HepG2 (cell line): Measurements from ENCODE around the gene SLU7. TPM values are rescaled to one million over a fixed set of nuclear protein-coding genes. Genes with fewer than 3 reads are reported as not detected.

Source experiments
- CREB1 ChIP-seq, 2 experiments: fragments of 450-650 bp in 1 of 2; IDR thresholded peaks; 2 replicates each; pipeline ENCODE4 v1.6.1; 2016 to 2017; ENCODE audit warnings: control low read depth in 1 of 2, mild to moderate bottlenecking in 1 of 2, missing compliant biosample characterization in 1 of 2, missing genetic modification characterization in 1 of 2
- ESRRA ChIP-seq: sonication (generic); formaldehyde crosslinking; IDR thresholded peaks from 2 replicates; pipeline ENCODE4 v1.5.1; 2020; ENCODE audit warnings: mild to moderate bottlenecking, low read depth, missing genetic modification reagents
- LRRFIP1 ChIP-seq: sonication (generic); formaldehyde crosslinking; conservative IDR thresholded peaks from 2 replicates; pipeline ENCODE4 v1.4.0; 2020; ENCODE audit warnings: missing genetic modification reagents
- MXI1 ChIP-seq: IDR thresholded peaks from 3 replicates; pipeline ENCODE4 v1.6.1; 2012; ENCODE audit warnings: low read depth, low read length, inconsistent platforms, borderline replicate concordance
- NCOR1 ChIP-seq: fragments of 200-600 bp; sonication (generic); IDR thresholded peaks from 2 replicates; pipeline ENCODE4 v1.7.0; 2017; ENCODE audit warnings: antibody characterized with exemption, low read length, borderline replicate concordance
- PREB ChIP-seq: sonication (generic); formaldehyde crosslinking; IDR thresholded peaks from 2 replicates; pipeline ENCODE4 v1.4.0; 2020; ENCODE audit warnings: missing genetic modification reagents
- RBAK ChIP-seq: sonication (generic); formaldehyde crosslinking; IDR thresholded peaks from 2 replicates; pipeline ENCODE4 v1.5.1; 2020; ENCODE audit warnings: mild to moderate bottlenecking, missing genetic modification reagents
- RXRB ChIP-seq: IDR thresholded peaks from 2 replicates; pipeline ENCODE4 v1.6.1; 2016; ENCODE audit warnings: borderline replicate concordance, missing genetic modification reagents, missing compliant biosample characterization
- TERF1 ChIP-seq: sonication (generic); formaldehyde crosslinking; IDR thresholded peaks from 2 replicates; pipeline ENCODE4 v1.8.0; 2022; ENCODE audit warnings: mild to moderate bottlenecking, missing genetic modification reagents, moderate library complexity
- ZEB1 ChIP-seq: IDR thresholded peaks from 2 replicates; pipeline ENCODE4 v1.6.1; 2012; ENCODE audit warnings: mild to moderate bottlenecking, low read depth, inconsistent platforms; ENCODE audit not compliant: insufficient replicate concordance
- ZNF275 ChIP-seq: sonication (generic); formaldehyde crosslinking; IDR thresholded peaks from 2 replicates; pipeline ENCODE4 v1.8.0; 2022; ENCODE audit warnings: missing genetic modification reagents, mild to moderate bottlenecking, inconsistent platforms, borderline replicate concordance
- ZNF329 ChIP-seq: sonication (generic); formaldehyde crosslinking; IDR thresholded peaks from 2 replicates; pipeline ENCODE4 v1.9.0; 2021; ENCODE audit warnings: low read depth, mild to moderate bottlenecking, missing genetic modification reagents
- ZNF501 ChIP-seq: sonication (generic); formaldehyde crosslinking; IDR thresholded peaks from 2 replicates; pipeline ENCODE4 v1.5.1; 2020; ENCODE audit warnings: mild to moderate bottlenecking, moderate library complexity, missing genetic modification reagents
- ZNF503 ChIP-seq: sonication (generic); formaldehyde crosslinking; IDR thresholded peaks from 2 replicates; pipeline ENCODE4 v1.4.0; 2020; ENCODE audit warnings: missing genetic modification reagents
- ZNF710 ChIP-seq: sonication (generic); formaldehyde crosslinking; IDR thresholded peaks from 2 replicates; pipeline ENCODE4 v1.5.0; 2020; ENCODE audit warnings: mild to moderate bottlenecking, missing genetic modification reagents, borderline replicate concordance
- ZNF768 ChIP-seq: sonication (generic); formaldehyde crosslinking; IDR thresholded peaks from 2 replicates; pipeline ENCODE4 v1.4.0; 2020; ENCODE audit warnings: missing genetic modification reagents
- ZNF776 ChIP-seq: sonication (generic); formaldehyde crosslinking; IDR thresholded peaks from 2 replicates; pipeline ENCODE4 v1.4.0; 2020; ENCODE audit warnings: mild to moderate bottlenecking, missing genetic modification reagents
- polyA plus RNA-seq, 8 experiments: library from polyadenylated mRNA; depleted of rRNA in 3 of 8; stranded (reverse) in 7 of 8; unstranded in 1 of 8; fragments of >200 nt; fragmentation: Illumina TruSeq in 4 of 8; extraction: Trizol in 4 of 8; gene quantifications; 2 replicates each; pipeline versions ENCODE4 v1.2.1 to v1.2.3, GENCODE V29; 2011 to 2016; ENCODE audit warnings: low read depth in 4 of 8, missing spikeins in 1 of 8, mixed read lengths in 1 of 8; ENCODE audit not compliant: insufficient read depth in 1 of 8
- total RNA-seq, 5 experiments: library from RNA; depleted of rRNA; stranded (reverse); fragments of >200 nt; fragmentation: Illumina TruSeq; extraction: Trizol; gene quantifications; 2 replicates each; pipeline ENCODE4 v1.2.3, GENCODE V29; 2016; ENCODE audit warnings: low read depth in 1 of 5

Gene SLU7
- total and polyA plus RNA-seq, 2 of the 13 experiments (the other 11 are each of a cell fraction or from before 2014, with no cell fraction given): 24.0 to 39.2 TPM

- TF ChIP-seq LRRFIP1 (CRISPR knock-in tag) (no peak), ZNF329 (CRISPR knock-in tag) (no peak), RXRB (no peak; the same call in 1 of the 2 replicates), PREB (CRISPR knock-in tag) (no peak), TERF1 (CRISPR knock-in tag) (no peak), ZNF503 (CRISPR knock-in tag) (no peak), NCOR1 (no peak; the same call in 1 of the 2 replicates), ZEB1 (no peak), MXI1 (no peak), RBAK (CRISPR knock-in tag) (no peak), ZNF275 (CRISPR knock-in tag) (no peak), ZNF501 (CRISPR knock-in tag) (peak; percentile 82), ESRRA (CRISPR knock-in tag) (no peak), CREB1 (IDR thresholded peaks at IDR 0.05) (no peak), CREB1 (CRISPR knock-in tag; IDR thresholded peaks at IDR 0.05) (no peak), ZNF710 (CRISPR knock-in tag) (peak; percentile 32; the same call in 1 of the 2 replicates), ZNF768 (CRISPR knock-in tag) (peak; percentile 72; the same call in 1 of the 2 replicates), ZNF776 (CRISPR knock-in tag) (peak; percentile 60; the same call in 1 of the 2 replicates)
Observed at GRCh38 chr5:160399402-160400353, 19.2 kb downstream of the SLU7 start, which contains the start of gene FAM200C (continued).
